Right lobe of liver (tissue), 6 donors: ENCODE data around the gene PRXL2A. TPM values are rescaled to one million over a fixed set of nuclear protein-coding genes. Genes with fewer than 3 reads are reported as not detected.

Source experiments
- ATAC-seq, 4 donors: fragments of 200-7000 bp; cut with Tn5 transposase; one replicate each; pipeline ENCODE4 v1.9.1; 2020; ENCODE audit warnings: mild to moderate bottlenecking in 4 of 4, moderate library complexity in 4 of 4
- DNase-seq, 3 donors: peaks; one replicate each; pipeline ENCODE4 v3.0.0-alpha.2; 2020
- H3K27ac ChIP-seq, 3 donors: fragments of 200-600 bp; one replicate each; pipeline ENCODE4 v1.8.0; 2022
- H3K27me3 ChIP-seq, 2 donors: fragments of 200-600 bp; one replicate each; pipeline ENCODE4 v1.8.0; 2022
- H3K36me3 ChIP-seq, 4 donors: fragments of 200-600 bp; sonication (generic) in 1 of 4; one replicate each; pipeline versions ENCODE4 v1.5.1 to v1.8.0; 2017 to 2022; ENCODE audit warnings: control low read depth in 1 of 4
- H3K4me1 ChIP-seq, 4 donors: fragments of 200-600 bp; sonication (generic) in 1 of 4; one replicate each; pipeline versions ENCODE4 v1.5.1 to v1.8.0; 2017 to 2022; ENCODE audit warnings: control low read depth in 1 of 4
- H3K4me3 ChIP-seq, 3 donors: fragments of 200-600 bp; one replicate each; pipeline ENCODE4 v1.8.0; 2022
- H3K9me3 ChIP-seq, 4 donors: fragments of 200-600 bp; sonication (generic) in 1 of 4; one replicate each; pipeline versions ENCODE4 v1.5.1 to v1.8.0; 2017 to 2022; ENCODE audit warnings: control low read depth in 1 of 4
- POLR2A ChIP-seq: fragments of 450-650 bp; IDR thresholded peaks from one replicate; pipeline ENCODE4 v1.6.1; 2017; ENCODE audit warnings: antibody characterized with exemption, mild to moderate bottlenecking
- WGBS: methylation state at CpG from one replicate; pipeline ENCODE4 v1.1.6; 2018; ENCODE audit warnings: low coverage, low lambda C conversion rate; ENCODE audit not compliant: insufficient coverage; ENCODE audit errors: missing lambda C conversion rate; 5-methylcytosine and 5-hydroxymethylcytosine counted together
- intact Hi-C, 2 donors: fragments of 100-400 bp; cut with DNase I; formaldehyde crosslinking; loops; one replicate each; pipeline versions ENCODE4 v1.11.2 to v1.14.1; 2022
- total RNA-seq, 6 experiments: library from RNA; depleted of rRNA in 2 of 6; stranded (reverse); fragments of >200 nt in 2 of 6; fragmentation: NEBNext Ultra II Directional in 3 of 6; extraction: Animal tissue kit (Norgen Biotek cat#: 25700) in 3 of 6; gene quantifications; one replicate each; pipeline versions ENCODE4 v1.1.0 to v1.2.4, GENCODE V29; 2016 to 2023
- TF ChIP-seq, protein P1 (sequence below), 4 donors: fragments of 200-600 bp in 3 of 4; fragments of 450-650 bp in 1 of 4; IDR thresholded peaks; one replicate each; pipeline versions ENCODE4 v1.5.1 to v1.8.0; 2016 to 2022; ENCODE audit warnings: antibody characterized with exemption in 4 of 4, mild to moderate bottlenecking in 2 of 4
- donor health status: DM: no; HTN: yes; CAD: no.
- donor health status: DM: no; HTN: no; CAD: no.
- donor health status: DM: no; HTN: no; CAD: no.
- donor health status: DM: no; HTN: yes; CAD: no.
- donor health status: DM: no; HTN: yes; CAD: no.

Gene PRXL2A
- total RNA-seq, 6 experiments from 2014 or later, result 41.3 to 89.8 (median 80.5) TPM

DNA sequence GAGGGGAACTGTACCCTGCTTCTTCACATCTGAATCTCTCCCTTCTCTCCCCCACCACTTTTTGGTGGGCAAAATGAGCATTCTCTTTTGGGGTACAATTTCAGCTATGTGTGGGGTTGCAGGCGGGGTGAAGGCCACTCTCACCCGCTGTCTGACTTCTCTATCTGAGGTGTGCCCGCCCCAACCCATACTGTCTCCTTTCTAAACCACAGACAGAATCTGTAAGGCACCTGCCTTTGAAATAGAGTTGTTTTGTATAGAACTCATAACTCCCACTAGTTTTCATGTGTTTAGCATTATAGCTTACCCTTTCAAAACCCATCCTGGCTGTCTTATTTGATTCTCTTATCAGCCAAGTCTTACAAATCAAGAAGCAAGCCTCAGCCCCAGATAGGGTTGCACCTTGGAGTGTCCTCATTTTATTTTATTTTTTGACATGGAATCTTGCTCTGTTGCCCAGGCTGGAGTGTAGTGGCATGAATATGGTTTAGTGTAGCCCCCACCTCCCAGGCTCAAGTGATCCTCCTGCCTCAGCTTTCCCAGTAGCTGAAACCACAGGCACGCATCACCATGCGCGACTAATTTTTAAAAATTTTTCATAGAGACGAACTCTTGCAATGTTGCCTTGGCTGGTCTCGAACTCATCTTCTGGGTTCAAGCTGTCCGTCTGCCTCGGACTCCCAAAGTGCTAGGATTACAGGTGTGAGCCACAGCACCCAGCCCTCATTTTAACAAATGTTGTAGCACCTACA is 57.7 kb downstream of the PRXL2A start:
- H3K27ac ChIP-seq, result peak overlapping the region in 2 of 3 donors; percentile 49 to 73
- H3K36me3 ChIP-seq, result peaks cover 0 to 12% (median 4%) of the 10 kb centered on the region in 4 donors
- H3K4me3 ChIP-seq, result no peak overlapping the region
- WGBS, result 76% methylated on average over 10 of the region's 10 CpGs
- DNase-seq (no peak), ATAC-seq (no peak)
- no peaks in the 10 kb centered on the region for H3K27me3 ChIP-seq
- peaks cover 4 to 75% (median 34%) of the 10 kb centered on the region in 4 donors for H3K4me1 ChIP-seq
- no peak for TF ChIP-seq POLR2A
- TF ChIP-seq, protein P1, sequence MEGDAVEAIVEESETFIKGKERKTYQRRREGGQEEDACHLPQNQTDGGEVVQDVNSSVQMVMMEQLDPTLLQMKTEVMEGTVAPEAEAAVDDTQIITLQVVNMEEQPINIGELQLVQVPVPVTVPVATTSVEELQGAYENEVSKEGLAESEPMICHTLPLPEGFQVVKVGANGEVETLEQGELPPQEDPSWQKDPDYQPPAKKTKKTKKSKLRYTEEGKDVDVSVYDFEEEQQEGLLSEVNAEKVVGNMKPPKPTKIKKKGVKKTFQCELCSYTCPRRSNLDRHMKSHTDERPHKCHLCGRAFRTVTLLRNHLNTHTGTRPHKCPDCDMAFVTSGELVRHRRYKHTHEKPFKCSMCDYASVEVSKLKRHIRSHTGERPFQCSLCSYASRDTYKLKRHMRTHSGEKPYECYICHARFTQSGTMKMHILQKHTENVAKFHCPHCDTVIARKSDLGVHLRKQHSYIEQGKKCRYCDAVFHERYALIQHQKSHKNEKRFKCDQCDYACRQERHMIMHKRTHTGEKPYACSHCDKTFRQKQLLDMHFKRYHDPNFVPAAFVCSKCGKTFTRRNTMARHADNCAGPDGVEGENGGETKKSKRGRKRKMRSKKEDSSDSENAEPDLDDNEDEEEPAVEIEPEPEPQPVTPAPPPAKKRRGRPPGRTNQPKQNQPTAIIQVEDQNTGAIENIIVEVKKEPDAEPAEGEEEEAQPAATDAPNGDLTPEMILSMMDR (IDR thresholded peaks at IDR 0.05), result no peak
- no peaks in the 10 kb centered on the region for H3K9me3 ChIP-seq
- intact Hi-C loops, result no loop called here

DNA sequence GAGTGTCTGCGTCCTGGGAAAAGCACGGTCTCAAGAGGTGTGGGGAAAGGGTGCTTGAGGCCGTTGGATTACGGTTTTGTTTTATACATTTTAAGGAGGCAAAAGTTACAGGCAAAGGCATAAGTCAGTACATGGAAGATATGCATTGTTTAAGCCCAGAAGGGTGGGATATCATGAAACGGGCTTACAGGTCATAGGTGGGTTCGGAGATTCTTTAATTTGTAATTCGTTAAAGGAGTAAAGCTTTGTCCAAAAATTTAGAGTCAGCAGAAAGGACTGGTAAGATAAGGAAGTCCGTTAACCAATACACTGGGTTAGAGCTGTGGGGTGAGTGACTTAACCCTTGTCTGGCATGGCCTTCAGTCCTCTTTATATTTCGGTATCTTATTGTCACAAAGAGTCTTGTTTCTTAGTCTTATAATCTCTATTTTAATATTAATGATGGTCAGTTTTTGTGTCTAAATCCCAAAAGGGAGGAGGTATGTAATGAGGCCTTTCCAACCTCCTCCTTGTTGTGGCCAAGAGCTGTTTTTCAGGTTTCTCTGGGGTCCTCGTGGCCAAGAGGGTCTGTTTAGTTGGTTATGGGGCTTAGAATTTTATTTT is 58.5 kb downstream of the PRXL2A start:
- peak overlapping the region; percentile 37 to 73 (median 49) for H3K27ac ChIP-seq
- no peak overlapping the region for H3K4me3 ChIP-seq
- TF ChIP-seq, protein P1 (IDR thresholded peaks at IDR 0.05), result no peak
- no peak for TF ChIP-seq POLR2A
- intact Hi-C loops, result no loop called here
- no peaks in the 10 kb centered on the region for H3K9me3 ChIP-seq
- H3K36me3 ChIP-seq, result peaks cover 0 to 12% (median 4%) of the 10 kb centered on the region in 4 donors
- no peaks in the 10 kb centered on the region for H3K27me3 ChIP-seq
- DNase-seq (no peak), ATAC-seq (peak in 2 of 4 donors; percentile 16 to 25)
- 44% methylated on average over 10 of the region's 10 CpGs for WGBS
- peaks cover 4 to 76% (median 33%) of the 10 kb centered on the region in 4 donors for H3K4me1 ChIP-seq

DNA sequence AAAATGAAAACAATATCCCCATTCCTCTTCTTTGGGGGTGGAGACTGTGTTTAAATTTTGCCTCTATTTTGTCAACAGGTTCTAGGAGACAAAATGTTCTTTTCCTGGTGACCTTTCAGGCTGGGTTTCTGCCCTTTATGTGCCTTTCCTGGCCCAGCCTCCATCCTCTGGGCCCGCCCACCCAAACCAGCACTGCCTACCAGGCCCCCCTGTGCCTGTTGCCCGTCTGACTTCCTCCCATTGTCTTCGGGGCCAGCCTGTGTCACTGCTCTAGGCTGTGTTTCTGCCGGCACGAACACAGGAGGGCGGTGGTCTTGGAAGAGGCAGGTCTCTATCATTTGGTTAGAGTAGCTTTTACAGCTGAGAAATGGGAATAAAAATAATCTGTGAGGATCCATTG is 59.7 kb downstream of the PRXL2A start:
- H3K27ac ChIP-seq, result peak overlapping the region; percentile 49 to 73 (median 52)
- ATAC-seq (peak; percentile 62 to 89 (median 78)), DNase-seq (peak; percentile 56 to 78 (median 72))
- H3K9me3 ChIP-seq, result no peaks in the 10 kb centered on the region
- H3K27me3 ChIP-seq, result no peaks in the 10 kb centered on the region
- TF ChIP-seq, protein P1 (IDR thresholded peaks at IDR 0.05), result no peak
- TF ChIP-seq POLR2A, result peak; percentile 34
- no peak overlapping the region for H3K4me3 ChIP-seq
- 41% methylated on average over 6 of the region's 6 CpGs for whole genome bisulfite sequencing
- intact Hi-C loops, result no loop called here
- H3K4me1 ChIP-seq, result peaks cover 4 to 67% (median 28%) of the 10 kb centered on the region in 4 donors
- H3K36me3 ChIP-seq, result peaks cover 0 to 15% (median 4%) of the 10 kb centered on the region in 4 donors

DNA sequence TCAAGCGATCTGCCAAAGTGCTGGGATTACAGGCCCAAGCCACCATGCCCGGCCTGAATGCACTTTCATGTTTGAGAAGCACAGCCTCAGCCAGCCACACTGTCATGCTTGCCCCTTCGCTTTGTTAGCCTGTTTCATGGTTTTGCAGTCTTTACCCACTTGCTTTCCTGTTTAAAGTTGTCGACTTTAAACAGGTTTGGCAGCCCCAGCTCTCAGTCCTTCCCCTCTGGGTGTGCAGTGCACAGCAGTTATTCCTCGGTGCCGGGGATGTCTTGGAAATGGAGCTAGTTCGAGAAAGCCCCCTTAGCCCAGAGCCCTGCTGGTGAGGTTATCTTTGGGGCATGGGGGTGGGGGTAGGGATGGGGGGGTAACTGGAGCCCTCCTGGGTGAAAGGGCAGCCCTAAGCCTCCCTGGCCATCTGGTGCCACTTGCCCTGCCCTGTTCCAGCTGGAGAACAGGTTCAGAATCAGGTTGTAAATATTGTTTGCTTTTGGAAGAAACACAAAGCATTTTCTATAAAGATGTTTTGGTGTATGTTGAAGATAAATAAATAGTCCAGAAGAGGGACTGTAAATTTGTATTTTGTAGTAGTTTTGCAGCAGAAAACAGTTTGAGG is 60.6 kb downstream of the PRXL2A start:
- no peak for TF ChIP-seq POLR2A
- TF ChIP-seq, protein P1 (IDR thresholded peaks at IDR 0.05), result no peak
- peaks cover 4 to 64% (median 24%) of the 10 kb centered on the region in 4 donors for H3K4me1 ChIP-seq
- intact Hi-C loops, result no loop called here
- H3K36me3 ChIP-seq, result peaks cover 0 to 15% (median 4%) of the 10 kb centered on the region in 4 donors
- ATAC-seq (no peak), DNase-seq (no peak)
- H3K27ac ChIP-seq, result peak overlapping the region in 2 of 3 donors; percentile 49 to 73
- 48% methylated on average over 6 of the region's 7 CpGs for WGBS
- H3K27me3 ChIP-seq, result no peaks in the 10 kb centered on the region
- H3K4me3 ChIP-seq, result no peak overlapping the region
- no peaks in the 10 kb centered on the region for H3K9me3 ChIP-seq
